Small intestine (tissue), 7 donors: ENCODE data around the gene KIRREL3. TPM values are rescaled to one million over a fixed set of nuclear protein-coding genes. Genes with fewer than 3 reads are reported as not detected.

Source experiments
- DNase-seq, 2 donors: peaks; one replicate each; pipeline versions ENCODE4 v3.0.0 to v3.0.0-alpha.2; 2013
- FAIRE-seq: peaks from 2 replicates; lab custom pipeline; 2012; peaks lifted over from hg19 to GRCh38; lab: Jason Lieb, UNC
- H3K27ac ChIP-seq, 3 donors: one replicate each; pipeline ENCODE4 v1.5.1; 2013; ENCODE audit warnings: low read length in 2 of 3, mild to moderate bottlenecking in 2 of 3, control low read depth in 1 of 3, inconsistent platforms in 1 of 3, low read depth in 1 of 3, moderate library complexity in 1 of 3
- H3K27me3 ChIP-seq, 3 donors: one replicate each; pipeline ENCODE4 v1.6.1; 2013; ENCODE audit warnings: low read length in 3 of 3, inconsistent platforms in 1 of 3; ENCODE audit not compliant: control insufficient read depth in 3 of 3, insufficient read depth in 3 of 3
- H3K36me3 ChIP-seq, 3 donors: one replicate each; pipeline ENCODE4 v1.6.1; 2013; ENCODE audit warnings: low read length in 3 of 3, inconsistent platforms in 1 of 3, low read depth in 1 of 3, mild to moderate bottlenecking in 1 of 3, moderate library complexity in 1 of 3; ENCODE audit not compliant: control insufficient read depth in 3 of 3, insufficient read depth in 2 of 3
- H3K4me1 ChIP-seq, 3 donors: one replicate each; pipeline ENCODE4 v1.6.1; 2013; ENCODE audit warnings: low read length in 2 of 3, inconsistent platforms in 1 of 3, low read depth in 1 of 3, mild to moderate bottlenecking in 1 of 3, moderate library complexity in 1 of 3; ENCODE audit not compliant: control insufficient read depth in 3 of 3, insufficient read depth in 2 of 3
- H3K4me3 ChIP-seq, 3 donors: one replicate each; pipeline ENCODE4 v1.5.1; 2013; ENCODE audit warnings: low read length in 3 of 3, control low read depth in 1 of 3, inconsistent platforms in 1 of 3, low read depth in 1 of 3, mild to moderate bottlenecking in 1 of 3, moderate library complexity in 1 of 3
- H3K9me3 ChIP-seq, 2 donors: one replicate each; pipeline ENCODE4 v1.6.1; 2013; ENCODE audit warnings: low read depth in 1 of 2, low read length in 1 of 2; ENCODE audit not compliant: control insufficient read depth in 2 of 2, insufficient read depth in 1 of 2
- WGBS, 3 donors: extraction: QIAGEN DNeasy Blood & Tissue Kit; methylation state at CpG; one replicate each; pipeline ENCODE4 v1.1.7; 2013; 5-methylcytosine and 5-hydroxymethylcytosine counted together
- polyA plus RNA-seq, 4 donors: library from polyadenylated mRNA; stranded (reverse) in 3 of 4; unstranded in 1 of 4; fragments of 200-250 nt in 3 of 4; fragments of 120-200 nt in 1 of 4; gene quantifications; one replicate each; pipeline versions ENCODE4 v1.2.1 to v1.2.3, GENCODE V29; 2013
- donor health status: healthy with polysubstance abuse.
- donor health status: control.
- donor health status: control.
- donor health status: Bipolar disorder and iron deficiency.
- donor health status: healthy.

The KIRREL3 gene
- polyA plus RNA-seq, 4 donors = 0.18 to 0.61 TPM; not detected in 2

DNA sequence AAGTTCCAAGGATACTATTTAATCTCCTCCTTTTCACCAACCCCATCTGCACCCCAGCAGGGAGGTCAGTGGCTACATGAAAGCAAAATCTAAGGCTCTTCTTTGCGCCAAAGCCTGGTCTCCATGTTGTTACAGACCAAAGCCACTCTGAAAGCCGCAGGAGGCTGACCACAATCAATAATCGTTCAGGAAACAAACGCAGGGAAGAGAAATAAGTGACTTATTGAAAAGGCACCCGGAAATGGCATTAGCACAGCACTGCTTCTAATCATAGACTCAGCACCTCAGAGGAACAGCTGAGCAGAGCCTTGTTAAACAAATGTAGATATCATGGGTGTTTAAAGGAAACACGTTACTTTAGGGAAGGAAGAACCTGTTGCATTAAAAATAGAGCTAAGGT, 183.9 kb downstream of the KIRREL3 start:
- Histone ChIP-seq H3K27ac (no peak overlapping the region), H3K9me3 (no peaks in the 10 kb centered on the region), H3K27me3 (peaks cover 0 to 2% (median 0%) of the 10 kb centered on the region in 3 donors), H3K36me3 (no peaks in the 10 kb centered on the region), H3K4me3 (no peak overlapping the region), H3K4me1 (no peaks in the 10 kb centered on the region)
- FAIRE-seq = no peak
- no peak for DNase-seq
- WGBS, 3 donors = 14 to 20% (median 18%) methylated on average over 6 of the region's 6 CpGs

GRCh38 chr11:126815111-126815510, 185.5 kb downstream of the KIRREL3 start:
- Histone ChIP-seq H3K27me3 (peaks cover 0 to 2% (median 0%) of the 10 kb centered on the region in 3 donors), H3K4me1 (no peaks in the 10 kb centered on the region), H3K36me3 (no peaks in the 10 kb centered on the region), H3K27ac (no peak overlapping the region), H3K4me3 (no peak overlapping the region), H3K9me3 (no peaks in the 10 kb centered on the region)
- FAIRE-seq = no peak
- WGBS, 3 donors = 76 to 85% (median 81%) methylated on average over 4 of the region's 4 CpGs
- DNase-seq = no peak

DNA sequence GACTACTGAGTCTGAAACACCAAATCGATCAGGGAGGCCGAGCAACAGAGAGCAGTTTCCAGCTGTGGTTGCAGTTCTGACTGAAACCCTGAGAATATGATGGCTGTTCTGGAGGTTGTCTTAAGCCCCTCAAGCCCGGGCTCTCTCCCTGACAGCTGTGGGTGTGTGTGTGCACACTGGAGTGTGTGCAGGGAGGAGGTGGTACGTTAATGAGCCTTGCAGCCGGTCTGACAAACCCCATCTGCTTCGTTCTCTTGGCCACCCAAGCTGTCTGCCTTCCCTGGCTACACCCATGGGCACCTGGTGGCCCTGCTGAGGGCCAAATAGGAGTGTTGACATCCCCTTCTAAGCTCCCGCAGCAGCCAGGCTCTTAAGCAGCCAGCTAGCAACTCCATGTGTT, 189.8 kb downstream of the KIRREL3 start:
- WGBS, 3 donors = 60 to 68% (median 66%) methylated on average over 6 to 7 of the region's 7 CpGs
- Histone ChIP-seq H3K4me1 (no peaks in the 10 kb centered on the region), H3K9me3 (no peaks in the 10 kb centered on the region), H3K27me3 (peaks cover 0 to 2% (median 0%) of the 10 kb centered on the region in 3 donors), H3K36me3 (no peaks in the 10 kb centered on the region), H3K4me3 (no peak overlapping the region), H3K27ac (no peak overlapping the region)
- FAIRE-seq (no peak), DNase-seq (no peak)

- H3K36me3 ChIP-seq = no peaks in the 10 kb centered on the region
- DNase-seq (no peak), FAIRE-seq (no peak)
- no peaks in the 10 kb centered on the region for H3K4me1 ChIP-seq
- H3K27ac ChIP-seq = no peak overlapping the region
- peaks cover 0 to 2% (median 0%) of the 10 kb centered on the region in 3 donors for H3K27me3 ChIP-seq
- H3K9me3 ChIP-seq = no peaks in the 10 kb centered on the region
- 56 to 77% (median 65%) methylated on average over 6 of the region's 6 CpGs for WGBS, 3 donors
- no peak overlapping the region for H3K4me3 ChIP-seq
Observed at GRCh38 chr11:126809514-126810289, 190.9 kb downstream of the KIRREL3 start.

DNA sequence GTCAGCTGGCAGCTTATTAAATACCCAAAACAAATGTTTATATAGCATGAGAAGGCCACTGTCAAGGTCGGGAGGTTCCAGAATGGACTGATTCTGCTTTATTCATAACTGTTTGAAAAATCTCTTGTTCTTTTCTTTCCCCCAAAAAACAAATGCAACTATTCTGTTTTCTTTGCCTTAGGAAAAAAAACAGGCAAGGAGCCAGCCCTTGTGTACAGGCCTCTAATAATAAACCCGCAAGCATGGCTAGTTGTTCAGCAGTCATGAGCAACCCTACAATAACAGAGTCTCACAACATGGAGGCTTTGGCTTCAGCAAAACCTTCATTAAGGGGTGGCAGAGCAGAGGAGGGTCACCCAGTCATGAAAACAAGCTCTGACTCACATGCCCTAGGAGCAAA, 191.7 kb downstream of the KIRREL3 start:
- peaks cover 0 to 2% (median 0%) of the 10 kb centered on the region in 3 donors for H3K27me3 ChIP-seq
- H3K27ac ChIP-seq = no peak overlapping the region
- H3K4me3 ChIP-seq = no peak overlapping the region
- DNase-seq = no peak
- WGBS, 3 donors = 42 to 53% (median 51%) methylated on average over 2 of the region's 2 CpGs
- no peak for FAIRE-seq
- no peaks in the 10 kb centered on the region for H3K4me1 ChIP-seq
- no peaks in the 10 kb centered on the region for H3K9me3 ChIP-seq
- H3K36me3 ChIP-seq = no peaks in the 10 kb centered on the region

DNA sequence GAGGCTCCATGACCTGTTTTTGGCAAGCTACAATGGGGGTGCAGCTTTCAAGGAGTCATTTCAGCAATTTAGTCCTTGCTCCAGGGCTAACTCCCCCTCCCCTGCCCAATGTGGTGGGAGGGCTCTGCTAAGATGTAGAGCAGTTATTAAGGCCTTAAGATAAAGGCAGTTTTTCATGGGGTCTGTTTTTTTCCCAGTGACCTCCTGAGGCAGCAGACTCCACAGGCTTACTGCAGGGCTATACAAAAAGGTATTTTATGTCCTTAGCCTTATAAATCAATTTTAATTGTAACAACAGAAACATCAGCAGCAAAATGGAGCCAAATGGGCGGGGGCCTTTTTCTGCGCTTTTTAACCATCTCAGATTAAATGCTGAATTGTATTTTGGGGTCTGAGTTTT, 192.3 kb downstream of the KIRREL3 start:
- peaks cover 0 to 2% (median 0%) of the 10 kb centered on the region in 3 donors for H3K27me3 ChIP-seq
- H3K4me3 ChIP-seq = no peak overlapping the region
- no peaks in the 10 kb centered on the region for H3K36me3 ChIP-seq
- FAIRE-seq (no peak), DNase-seq (no peak)
- H3K9me3 ChIP-seq = no peaks in the 10 kb centered on the region
- WGBS, 3 donors = 43 to 67% (median 46%) methylated on average over 2 of the region's 2 CpGs
- H3K27ac ChIP-seq = no peak overlapping the region
- no peaks in the 10 kb centered on the region for H3K4me1 ChIP-seq

DNA sequence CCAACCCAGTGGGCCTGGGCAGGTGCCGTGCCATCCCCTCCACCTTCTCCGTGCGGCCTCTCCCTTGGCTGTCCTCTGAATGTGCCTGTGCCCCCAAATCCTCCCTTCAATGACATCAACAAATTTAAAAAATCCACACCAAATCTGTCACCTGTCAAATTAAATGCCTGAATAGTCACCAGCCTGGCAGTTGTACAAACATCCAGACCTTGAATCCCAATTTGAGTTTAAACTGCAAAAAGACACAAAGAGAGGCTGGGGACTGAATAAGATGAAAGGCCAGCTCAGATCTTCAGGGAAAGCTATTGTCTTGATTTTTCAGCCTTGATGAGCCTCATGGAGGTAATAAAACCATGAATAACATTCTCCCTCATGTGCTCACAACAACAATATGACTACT, 194.7 kb downstream of the KIRREL3 start:
- FAIRE-seq (no peak), DNase-seq (no peak)
- no peaks in the 10 kb centered on the region for H3K4me1 ChIP-seq
- 95 to 100% (median 95%) methylated on average over 3 of the region's 3 CpGs for WGBS, 3 donors
- no peak overlapping the region for H3K4me3 ChIP-seq
- H3K36me3 ChIP-seq = no peaks in the 10 kb centered on the region
- H3K9me3 ChIP-seq = no peaks in the 10 kb centered on the region
- H3K27ac ChIP-seq = no peak overlapping the region
- H3K27me3 ChIP-seq = peaks cover 0 to 2% (median 0%) of the 10 kb centered on the region in 3 donors

DNA sequence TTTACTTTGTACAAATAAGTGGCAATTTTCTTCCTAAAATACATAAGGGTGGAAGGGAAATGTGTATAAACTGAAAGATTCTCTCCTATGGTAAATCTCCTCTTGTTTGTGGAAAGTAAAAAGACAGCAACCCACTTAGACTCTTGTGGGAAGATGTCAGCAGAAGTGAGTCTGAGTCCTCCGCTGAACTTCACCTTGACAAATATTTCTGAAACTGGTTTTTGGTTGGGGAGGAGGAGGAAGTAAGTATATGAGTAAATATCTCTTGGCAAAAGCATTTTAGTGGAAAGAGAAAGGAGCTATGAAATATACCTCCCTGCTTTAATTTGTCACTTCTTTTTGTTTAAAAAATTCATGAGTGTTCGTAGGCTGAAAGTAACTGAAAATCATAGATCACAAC, 196.2 kb downstream of the KIRREL3 start:
- no peak overlapping the region for H3K4me3 ChIP-seq
- DNase-seq (no peak), FAIRE-seq (no peak)
- 77 to 80% (median 80%) methylated on average over 2 of the region's 2 CpGs for WGBS, 3 donors
- H3K9me3 ChIP-seq = no peaks in the 10 kb centered on the region
- H3K27ac ChIP-seq = no peak overlapping the region
- no peaks in the 10 kb centered on the region for H3K4me1 ChIP-seq
- peaks cover 0 to 2% (median 0%) of the 10 kb centered on the region in 3 donors for H3K27me3 ChIP-seq
- no peaks in the 10 kb centered on the region for H3K36me3 ChIP-seq
